WTC11 (cell line): ENCODE data around the gene SDF4. TPM values are rescaled to one million over a fixed set of nuclear protein-coding genes. Genes with fewer than 3 reads are reported as not detected.

Experiments
- ATAC-seq: fragments of 200-7000 bp; cut with Tn5 transposase; 2 replicates; pipeline ENCODE4 v1.10.0; 2021; ENCODE audit warnings: mild to moderate bottlenecking, moderate library complexity
- CTCF ChIA-PET: fragments of 300-600 bp; sonication (Branson Sonifier 250); formaldehyde crosslinking; loops from one replicate; lab custom pipeline; 2021; ENCODE audit warnings: antibody characterized with exemption; lab: Charles Lee
- POLR2A ChIA-PET: fragments of 350-600 bp; sonication (Branson Sonifier 250); formaldehyde crosslinking; loops from one replicate; lab custom pipeline; 2021; ENCODE audit warnings: antibody characterized with exemption; lab: Charles Lee
- DNase-seq: peaks from one replicate; pipeline ENCODE4 v3.0.0; 2021; ENCODE audit warnings: low spot score
- H3K27ac Mint-ChIP-seq: 2 replicates; pipeline ENCODE4 v1.8.0; 2021; ENCODE audit warnings: mixed read lengths
- H3K27me3 Mint-ChIP-seq: 2 replicates; pipeline ENCODE4 v1.8.0; 2021; ENCODE audit warnings: low read depth, mild to moderate bottlenecking, moderate library complexity, mixed read lengths
- H3K36me3 Mint-ChIP-seq: 2 replicates; pipeline ENCODE4 v1.8.0; 2021; ENCODE audit warnings: mixed read lengths
- H3K4me1 Mint-ChIP-seq: 2 replicates; pipeline ENCODE4 v1.8.0; 2022; ENCODE audit warnings: mixed read lengths
- H3K4me3 Mint-ChIP-seq: 2 replicates; pipeline ENCODE4 v1.8.0; 2021; ENCODE audit warnings: mild to moderate bottlenecking, moderate library complexity, mixed read lengths
- H3K9me3 Mint-ChIP-seq: 2 replicates; pipeline ENCODE4 v1.8.0; 2021; ENCODE audit warnings: mixed read lengths
- GRHL2 ChIP-seq: fragments of 250-450 bp; sonication (Bioruptor Pico); IDR thresholded peaks from 2 replicates; pipeline ENCODE4 v1.8.0; 2022; ENCODE audit warnings: mild to moderate bottlenecking, moderate library complexity; ENCODE audit not compliant: insufficient replicate concordance, severe bottlenecking
- JAZF1 ChIP-seq: fragments of 250-450 bp; sonication (Bioruptor Pico); IDR thresholded peaks from 2 replicates; pipeline ENCODE4 v1.9.0; 2021; ENCODE audit warnings: moderate library complexity, mild to moderate bottlenecking, inconsistent platforms
- NR1H2 ChIP-seq: sonication (generic); formaldehyde crosslinking; IDR thresholded peaks from 2 replicates; pipeline ENCODE4 v1.9.0; 2021; ENCODE audit warnings: mild to moderate bottlenecking, moderate library complexity, missing genetic modification reagents
- TEAD1 ChIP-seq: sonication (generic); formaldehyde crosslinking; IDR thresholded peaks from 2 replicates; pipeline ENCODE4 v1.8.0; 2022; ENCODE audit warnings: mild to moderate bottlenecking, missing genetic modification reagents
- ZNF263 ChIP-seq: sonication (generic); formaldehyde crosslinking; IDR thresholded peaks from 2 replicates; pipeline ENCODE4 v1.8.1; 2022; ENCODE audit warnings: low read depth, mild to moderate bottlenecking, moderate library complexity, missing genetic modification reagents
- ZNF423 ChIP-seq: fragments of 250-450 bp; sonication (Bioruptor Pico); IDR thresholded peaks from 2 replicates; pipeline ENCODE4 v2.1.2; 2022; ENCODE audit warnings: mild to moderate bottlenecking, moderate library complexity
- total RNA-seq: library from RNA; stranded (reverse); gene quantifications from 3 replicates; pipeline ENCODE4 v1.2.3, GENCODE V29; 2021
- TF ChIP-seq, protein P1 (sequence below): sonication (generic); formaldehyde crosslinking; IDR thresholded peaks from 2 replicates; pipeline ENCODE4 v1.8.0; 2023; ENCODE audit warnings: missing genetic modification reagents
- TF ChIP-seq, protein P2 (sequence below): sonication (generic); formaldehyde crosslinking; IDR thresholded peaks from 2 replicates; pipeline ENCODE4 v1.8.1; 2023; ENCODE audit warnings: mild to moderate bottlenecking, moderate library complexity, missing genetic modification reagents
- TF ChIP-seq, protein P3 (sequence below): sonication (generic); formaldehyde crosslinking; IDR thresholded peaks from 2 replicates; pipeline ENCODE4 v1.8.0; 2023; ENCODE audit warnings: missing genetic modification reagents, mild to moderate bottlenecking, borderline replicate concordance
- TF ChIP-seq, protein P4 (sequence below): sonication (generic); formaldehyde crosslinking; IDR thresholded peaks from 2 replicates; pipeline ENCODE4 v1.8.0; 2022; ENCODE audit warnings: mild to moderate bottlenecking, missing genetic modification reagents
- TF ChIP-seq, protein P5 (sequence below): fragments of 250-450 bp; sonication (Bioruptor Pico); IDR thresholded peaks from 2 replicates; pipeline ENCODE4 v1.9.0; 2021; ENCODE audit warnings: mild to moderate bottlenecking, borderline replicate concordance
- TF ChIP-seq, protein P6 (sequence below): sonication (generic); formaldehyde crosslinking; IDR thresholded peaks from 2 replicates; pipeline ENCODE4 v1.8.0; 2022; ENCODE audit warnings: missing genetic modification reagents
- TF ChIP-seq, protein P7 (sequence below): sonication (generic); formaldehyde crosslinking; IDR thresholded peaks from 2 replicates; pipeline ENCODE4 v1.8.1; 2022; ENCODE audit warnings: mild to moderate bottlenecking, missing genetic modification reagents, moderate library complexity, borderline replicate concordance

Gene SDF4
- total RNA-seq, 1 experiment from 2014 or later = 101 TPM

DNA sequence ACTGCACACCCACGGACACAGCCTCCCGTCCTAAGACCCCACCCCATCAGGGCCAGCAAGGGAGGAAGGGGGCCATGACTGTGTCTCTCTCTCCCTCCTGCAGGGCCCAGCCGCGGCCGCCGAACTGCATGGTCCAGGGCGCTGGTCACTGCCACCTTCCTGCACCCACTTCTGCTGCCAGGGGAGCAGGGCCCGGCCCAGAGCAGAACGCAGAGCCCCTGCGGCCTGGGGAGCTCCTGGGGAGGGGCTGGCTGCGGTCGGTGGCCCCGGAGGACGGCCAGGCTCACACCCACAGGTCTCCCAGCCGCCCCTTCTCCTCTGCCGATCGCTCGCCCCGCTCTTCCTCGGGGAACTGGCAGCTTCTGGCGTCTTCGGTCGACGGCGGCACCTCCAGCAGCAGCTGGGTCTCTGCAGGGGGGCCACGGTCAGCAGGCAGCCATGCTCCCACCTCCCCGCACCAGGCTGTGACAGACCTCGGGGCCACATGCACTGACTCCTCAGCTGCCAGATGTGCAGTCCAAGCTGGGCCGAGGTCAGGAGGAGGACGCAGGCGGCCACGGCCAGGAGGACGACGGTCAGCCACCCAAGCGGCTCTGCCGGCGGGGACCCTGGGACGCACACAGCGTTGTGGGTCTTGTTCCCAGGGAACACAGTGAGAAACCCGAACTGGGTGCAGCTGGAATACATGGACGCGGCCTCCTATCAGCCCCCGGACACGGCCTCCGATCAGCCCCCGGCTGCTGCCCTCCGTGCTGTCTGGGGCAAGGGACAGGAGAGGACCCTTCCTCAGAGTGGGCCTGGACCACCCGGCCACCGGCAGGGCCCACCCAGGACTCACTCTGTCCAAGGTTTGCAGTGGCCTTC is 28.0 kb downstream of the SDF4 start (continued):
- TF ChIP-seq, protein P1, sequence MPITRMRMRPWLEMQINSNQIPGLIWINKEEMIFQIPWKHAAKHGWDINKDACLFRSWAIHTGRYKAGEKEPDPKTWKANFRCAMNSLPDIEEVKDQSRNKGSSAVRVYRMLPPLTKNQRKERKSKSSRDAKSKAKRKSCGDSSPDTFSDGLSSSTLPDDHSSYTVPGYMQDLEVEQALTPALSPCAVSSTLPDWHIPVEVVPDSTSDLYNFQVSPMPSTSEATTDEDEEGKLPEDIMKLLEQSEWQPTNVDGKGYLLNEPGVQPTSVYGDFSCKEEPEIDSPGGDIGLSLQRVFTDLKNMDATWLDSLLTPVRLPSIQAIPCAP = no peak
- TF ChIP-seq, protein P2, sequence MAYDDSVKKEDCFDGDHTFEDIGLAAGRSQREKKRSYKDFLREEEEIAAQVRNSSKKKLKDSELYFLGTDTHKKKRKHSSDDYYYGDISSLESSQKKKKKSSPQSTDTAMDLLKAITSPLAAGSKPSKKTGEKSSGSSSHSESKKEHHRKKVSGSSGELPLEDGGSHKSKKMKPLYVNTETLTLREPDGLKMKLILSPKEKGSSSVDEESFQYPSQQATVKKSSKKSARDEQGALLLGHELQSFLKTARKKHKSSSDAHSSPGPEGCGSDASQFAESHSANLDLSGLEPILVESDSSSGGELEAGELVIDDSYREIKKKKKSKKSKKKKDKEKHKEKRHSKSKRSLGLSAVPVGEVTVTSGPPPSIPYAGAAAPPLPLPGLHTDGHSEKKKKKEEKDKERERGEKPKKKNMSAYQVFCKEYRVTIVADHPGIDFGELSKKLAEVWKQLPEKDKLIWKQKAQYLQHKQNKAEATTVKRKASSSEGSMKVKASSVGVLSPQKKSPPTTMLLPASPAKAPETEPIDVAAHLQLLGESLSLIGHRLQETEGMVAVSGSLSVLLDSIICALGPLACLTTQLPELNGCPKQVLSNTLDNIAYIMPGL = no peak
- TF ChIP-seq ZNF263 (no peak), TEAD1 (no peak), GRHL2 (CRISPR knock-in tag) (no peak)
- TF ChIP-seq, protein P3, sequence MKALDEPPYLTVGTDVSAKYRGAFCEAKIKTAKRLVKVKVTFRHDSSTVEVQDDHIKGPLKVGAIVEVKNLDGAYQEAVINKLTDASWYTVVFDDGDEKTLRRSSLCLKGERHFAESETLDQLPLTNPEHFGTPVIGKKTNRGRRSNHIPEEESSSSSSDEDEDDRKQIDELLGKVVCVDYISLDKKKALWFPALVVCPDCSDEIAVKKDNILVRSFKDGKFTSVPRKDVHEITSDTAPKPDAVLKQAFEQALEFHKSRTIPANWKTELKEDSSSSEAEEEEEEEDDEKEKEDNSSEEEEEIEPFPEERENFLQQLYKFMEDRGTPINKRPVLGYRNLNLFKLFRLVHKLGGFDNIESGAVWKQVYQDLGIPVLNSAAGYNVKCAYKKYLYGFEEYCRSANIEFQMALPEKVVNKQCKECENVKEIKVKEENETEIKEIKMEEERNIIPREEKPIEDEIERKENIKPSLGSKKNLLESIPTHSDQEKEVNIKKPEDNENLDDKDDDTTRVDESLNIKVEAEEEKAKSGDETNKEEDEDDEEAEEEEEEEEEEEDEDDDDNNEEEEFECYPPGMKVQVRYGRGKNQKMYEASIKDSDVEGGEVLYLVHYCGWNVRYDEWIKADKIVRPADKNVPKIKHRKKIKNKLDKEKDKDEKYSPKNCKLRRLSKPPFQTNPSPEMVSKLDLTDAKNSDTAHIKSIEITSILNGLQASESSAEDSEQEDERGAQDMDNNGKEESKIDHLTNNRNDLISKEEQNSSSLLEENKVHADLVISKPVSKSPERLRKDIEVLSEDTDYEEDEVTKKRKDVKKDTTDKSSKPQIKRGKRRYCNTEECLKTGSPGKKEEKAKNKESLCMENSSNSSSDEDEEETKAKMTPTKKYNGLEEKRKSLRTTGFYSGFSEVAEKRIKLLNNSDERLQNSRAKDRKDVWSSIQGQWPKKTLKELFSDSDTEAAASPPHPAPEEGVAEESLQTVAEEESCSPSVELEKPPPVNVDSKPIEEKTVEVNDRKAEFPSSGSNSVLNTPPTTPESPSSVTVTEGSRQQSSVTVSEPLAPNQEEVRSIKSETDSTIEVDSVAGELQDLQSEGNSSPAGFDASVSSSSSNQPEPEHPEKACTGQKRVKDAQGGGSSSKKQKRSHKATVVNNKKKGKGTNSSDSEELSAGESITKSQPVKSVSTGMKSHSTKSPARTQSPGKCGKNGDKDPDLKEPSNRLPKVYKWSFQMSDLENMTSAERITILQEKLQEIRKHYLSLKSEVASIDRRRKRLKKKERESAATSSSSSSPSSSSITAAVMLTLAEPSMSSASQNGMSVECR (CRISPR knock-in tag) = no peak

DNA sequence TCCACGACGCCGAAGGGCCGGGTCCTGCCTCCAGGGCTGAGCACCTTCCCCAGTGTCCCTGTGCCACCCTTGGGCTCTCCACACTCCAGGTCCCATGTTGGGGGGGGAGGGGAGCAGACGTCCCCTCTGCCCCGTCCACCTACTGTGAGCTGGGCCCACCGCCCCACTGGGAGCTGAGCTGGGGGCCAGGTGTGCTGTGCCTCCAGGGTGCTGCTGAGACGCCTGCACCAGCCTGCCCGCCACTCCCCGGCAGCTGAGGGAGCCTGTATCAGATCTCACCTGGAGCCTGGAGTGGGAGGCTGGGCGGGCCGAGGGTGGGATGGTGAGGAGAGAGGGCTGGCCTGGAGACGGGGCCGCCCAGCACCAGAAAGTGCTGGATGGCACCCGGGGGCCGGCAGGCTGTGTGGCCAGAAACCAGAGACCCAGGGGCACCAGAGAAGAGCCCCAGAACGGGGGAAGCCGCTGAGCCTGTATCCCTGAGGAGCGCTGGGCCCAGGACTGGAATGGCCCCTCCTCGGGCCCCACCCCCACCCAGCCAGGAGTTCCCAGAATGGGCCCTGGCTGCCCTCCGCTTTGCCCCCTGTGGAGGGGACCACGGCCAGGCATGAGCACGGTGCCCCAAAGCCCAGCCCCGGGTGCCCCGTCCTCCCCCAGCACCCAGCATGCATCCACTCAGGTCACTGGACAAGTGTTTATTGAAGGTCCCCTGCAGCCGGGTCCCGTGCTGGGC is 28.8 kb downstream of the SDF4 start:
- H3K4me3 Mint-ChIP-seq = no peak overlapping the region
- H3K27ac Mint-ChIP-seq = no peak overlapping the region
- CTCF ChIA-PET = no interaction called here
- H3K9me3 Mint-ChIP-seq = no peaks in the 10 kb centered on the region
- DNase-seq = no peak
- H3K4me1 Mint-ChIP-seq = peaks cover 3% of the 10 kb centered on the region; the same call in 1 of the 2 replicates
- no peak for ATAC-seq
- POLR2A ChIA-PET = no interaction called here
- no peaks in the 10 kb centered on the region for H3K36me3 Mint-ChIP-seq
- peaks cover 4% of the 10 kb centered on the region for H3K27me3 Mint-ChIP-seq
- TF ChIP-seq NR1H2 (CRISPR knock-in tag) (no peak), JAZF1 (no peak), ZNF423 (CRISPR knock-in tag) (no peak)
- TF ChIP-seq, protein P4, sequence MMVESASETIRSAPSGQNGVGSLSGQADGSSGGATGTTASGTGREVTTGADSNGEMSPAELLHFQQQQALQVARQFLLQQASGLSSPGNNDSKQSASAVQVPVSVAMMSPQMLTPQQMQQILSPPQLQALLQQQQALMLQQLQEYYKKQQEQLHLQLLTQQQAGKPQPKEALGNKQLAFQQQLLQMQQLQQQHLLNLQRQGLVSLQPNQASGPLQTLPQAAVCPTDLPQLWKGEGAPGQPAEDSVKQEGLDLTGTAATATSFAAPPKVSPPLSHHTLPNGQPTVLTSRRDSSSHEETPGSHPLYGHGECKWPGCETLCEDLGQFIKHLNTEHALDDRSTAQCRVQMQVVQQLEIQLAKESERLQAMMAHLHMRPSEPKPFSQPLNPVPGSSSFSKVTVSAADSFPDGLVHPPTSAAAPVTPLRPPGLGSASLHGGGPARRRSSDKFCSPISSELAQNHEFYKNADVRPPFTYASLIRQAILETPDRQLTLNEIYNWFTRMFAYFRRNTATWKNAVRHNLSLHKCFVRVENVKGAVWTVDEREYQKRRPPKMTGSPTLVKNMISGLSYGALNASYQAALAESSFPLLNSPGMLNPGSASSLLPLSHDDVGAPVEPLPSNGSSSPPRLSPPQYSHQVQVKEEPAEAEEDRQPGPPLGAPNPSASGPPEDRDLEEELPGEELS (CRISPR knock-in tag) = no peak
- TF ChIP-seq, protein P5, sequence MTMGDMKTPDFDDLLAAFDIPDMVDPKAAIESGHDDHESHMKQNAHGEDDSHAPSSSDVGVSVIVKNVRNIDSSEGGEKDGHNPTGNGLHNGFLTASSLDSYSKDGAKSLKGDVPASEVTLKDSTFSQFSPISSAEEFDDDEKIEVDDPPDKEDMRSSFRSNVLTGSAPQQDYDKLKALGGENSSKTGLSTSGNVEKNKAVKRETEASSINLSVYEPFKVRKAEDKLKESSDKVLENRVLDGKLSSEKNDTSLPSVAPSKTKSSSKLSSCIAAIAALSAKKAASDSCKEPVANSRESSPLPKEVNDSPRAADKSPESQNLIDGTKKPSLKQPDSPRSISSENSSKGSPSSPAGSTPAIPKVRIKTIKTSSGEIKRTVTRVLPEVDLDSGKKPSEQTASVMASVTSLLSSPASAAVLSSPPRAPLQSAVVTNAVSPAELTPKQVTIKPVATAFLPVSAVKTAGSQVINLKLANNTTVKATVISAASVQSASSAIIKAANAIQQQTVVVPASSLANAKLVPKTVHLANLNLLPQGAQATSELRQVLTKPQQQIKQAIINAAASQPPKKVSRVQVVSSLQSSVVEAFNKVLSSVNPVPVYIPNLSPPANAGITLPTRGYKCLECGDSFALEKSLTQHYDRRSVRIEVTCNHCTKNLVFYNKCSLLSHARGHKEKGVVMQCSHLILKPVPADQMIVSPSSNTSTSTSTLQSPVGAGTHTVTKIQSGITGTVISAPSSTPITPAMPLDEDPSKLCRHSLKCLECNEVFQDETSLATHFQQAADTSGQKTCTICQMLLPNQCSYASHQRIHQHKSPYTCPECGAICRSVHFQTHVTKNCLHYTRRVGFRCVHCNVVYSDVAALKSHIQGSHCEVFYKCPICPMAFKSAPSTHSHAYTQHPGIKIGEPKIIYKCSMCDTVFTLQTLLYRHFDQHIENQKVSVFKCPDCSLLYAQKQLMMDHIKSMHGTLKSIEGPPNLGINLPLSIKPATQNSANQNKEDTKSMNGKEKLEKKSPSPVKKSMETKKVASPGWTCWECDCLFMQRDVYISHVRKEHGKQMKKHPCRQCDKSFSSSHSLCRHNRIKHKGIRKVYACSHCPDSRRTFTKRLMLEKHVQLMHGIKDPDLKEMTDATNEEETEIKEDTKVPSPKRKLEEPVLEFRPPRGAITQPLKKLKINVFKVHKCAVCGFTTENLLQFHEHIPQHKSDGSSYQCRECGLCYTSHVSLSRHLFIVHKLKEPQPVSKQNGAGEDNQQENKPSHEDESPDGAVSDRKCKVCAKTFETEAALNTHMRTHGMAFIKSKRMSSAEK = no peak
- TF ChIP-seq, protein P6, sequence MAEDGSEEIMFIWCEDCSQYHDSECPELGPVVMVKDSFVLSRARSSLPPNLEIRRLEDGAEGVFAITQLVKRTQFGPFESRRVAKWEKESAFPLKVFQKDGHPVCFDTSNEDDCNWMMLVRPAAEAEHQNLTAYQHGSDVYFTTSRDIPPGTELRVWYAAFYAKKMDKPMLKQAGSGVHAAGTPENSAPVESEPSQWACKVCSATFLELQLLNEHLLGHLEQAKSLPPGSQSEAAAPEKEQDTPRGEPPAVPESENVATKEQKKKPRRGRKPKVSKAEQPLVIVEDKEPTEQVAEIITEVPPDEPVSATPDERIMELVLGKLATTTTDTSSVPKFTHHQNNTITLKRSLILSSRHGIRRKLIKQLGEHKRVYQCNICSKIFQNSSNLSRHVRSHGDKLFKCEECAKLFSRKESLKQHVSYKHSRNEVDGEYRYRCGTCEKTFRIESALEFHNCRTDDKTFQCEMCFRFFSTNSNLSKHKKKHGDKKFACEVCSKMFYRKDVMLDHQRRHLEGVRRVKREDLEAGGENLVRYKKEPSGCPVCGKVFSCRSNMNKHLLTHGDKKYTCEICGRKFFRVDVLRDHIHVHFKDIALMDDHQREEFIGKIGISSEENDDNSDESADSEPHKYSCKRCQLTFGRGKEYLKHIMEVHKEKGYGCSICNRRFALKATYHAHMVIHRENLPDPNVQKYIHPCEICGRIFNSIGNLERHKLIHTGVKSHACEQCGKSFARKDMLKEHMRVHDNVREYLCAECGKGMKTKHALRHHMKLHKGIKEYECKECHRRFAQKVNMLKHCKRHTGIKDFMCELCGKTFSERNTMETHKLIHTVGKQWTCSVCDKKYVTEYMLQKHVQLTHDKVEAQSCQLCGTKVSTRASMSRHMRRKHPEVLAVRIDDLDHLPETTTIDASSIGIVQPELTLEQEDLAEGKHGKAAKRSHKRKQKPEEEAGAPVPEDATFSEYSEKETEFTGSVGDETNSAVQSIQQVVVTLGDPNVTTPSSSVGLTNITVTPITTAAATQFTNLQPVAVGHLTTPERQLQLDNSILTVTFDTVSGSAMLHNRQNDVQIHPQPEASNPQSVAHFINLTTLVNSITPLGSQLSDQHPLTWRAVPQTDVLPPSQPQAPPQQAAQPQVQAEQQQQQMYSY (CRISPR knock-in tag) = no peak
- TF ChIP-seq, protein P7, sequence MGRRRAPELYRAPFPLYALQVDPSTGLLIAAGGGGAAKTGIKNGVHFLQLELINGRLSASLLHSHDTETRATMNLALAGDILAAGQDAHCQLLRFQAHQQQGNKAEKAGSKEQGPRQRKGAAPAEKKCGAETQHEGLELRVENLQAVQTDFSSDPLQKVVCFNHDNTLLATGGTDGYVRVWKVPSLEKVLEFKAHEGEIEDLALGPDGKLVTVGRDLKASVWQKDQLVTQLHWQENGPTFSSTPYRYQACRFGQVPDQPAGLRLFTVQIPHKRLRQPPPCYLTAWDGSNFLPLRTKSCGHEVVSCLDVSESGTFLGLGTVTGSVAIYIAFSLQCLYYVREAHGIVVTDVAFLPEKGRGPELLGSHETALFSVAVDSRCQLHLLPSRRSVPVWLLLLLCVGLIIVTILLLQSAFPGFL (CRISPR knock-in tag) = no peak
